Fibroblast of skin of right quadriceps (primary cell): Measurements from ENCODE around the gene ANKRD35.
"Not testable (repeated sequence)": the region's sequence is repeated elsewhere in the genome, so short reads cannot be mapped to it uniquely, and the experiment has no call there.

Experiments
- DNase-seq: peaks from one replicate; pipeline ENCODE4 v3.0.0-alpha.2; 2013

Gene ANKRD35, protein sequence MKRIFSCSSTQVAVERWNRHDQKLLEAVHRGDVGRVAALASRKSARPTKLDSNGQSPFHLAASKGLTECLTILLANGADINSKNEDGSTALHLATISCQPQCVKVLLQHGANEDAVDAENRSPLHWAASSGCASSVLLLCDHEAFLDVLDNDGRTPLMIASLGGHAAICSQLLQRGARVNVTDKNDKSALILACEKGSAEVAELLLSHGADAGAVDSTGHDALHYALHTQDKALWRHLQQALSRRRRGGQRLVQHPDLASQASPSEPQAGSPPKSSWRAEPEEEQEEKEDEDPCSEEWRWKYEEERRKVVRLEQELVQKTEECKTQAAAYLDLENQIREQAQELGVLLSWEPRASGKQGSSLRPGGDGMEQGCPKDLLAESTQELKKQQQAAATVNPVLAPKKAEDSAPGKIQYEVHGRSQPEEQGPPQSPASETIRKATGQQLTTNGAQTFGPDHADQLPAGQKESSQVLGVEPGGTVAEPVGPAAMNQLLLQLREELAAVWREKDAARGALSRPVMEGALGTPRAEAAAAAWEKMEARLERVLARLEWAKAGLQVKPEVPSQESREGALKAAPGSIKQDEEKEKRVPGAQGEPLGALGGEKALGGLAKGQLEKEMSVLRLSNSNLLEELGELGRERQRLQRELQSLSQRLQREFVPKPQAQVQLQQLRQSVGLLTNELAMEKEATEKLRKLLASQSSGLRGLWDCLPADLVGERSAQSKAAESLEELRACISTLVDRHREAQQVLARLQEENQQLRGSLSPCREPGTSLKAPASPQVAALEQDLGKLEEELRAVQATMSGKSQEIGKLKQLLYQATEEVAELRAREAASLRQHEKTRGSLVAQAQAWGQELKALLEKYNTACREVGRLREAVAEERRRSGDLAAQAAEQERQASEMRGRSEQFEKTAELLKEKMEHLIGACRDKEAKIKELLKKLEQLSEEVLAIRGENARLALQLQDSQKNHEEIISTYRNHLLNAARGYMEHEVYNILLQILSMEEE

DNA sequence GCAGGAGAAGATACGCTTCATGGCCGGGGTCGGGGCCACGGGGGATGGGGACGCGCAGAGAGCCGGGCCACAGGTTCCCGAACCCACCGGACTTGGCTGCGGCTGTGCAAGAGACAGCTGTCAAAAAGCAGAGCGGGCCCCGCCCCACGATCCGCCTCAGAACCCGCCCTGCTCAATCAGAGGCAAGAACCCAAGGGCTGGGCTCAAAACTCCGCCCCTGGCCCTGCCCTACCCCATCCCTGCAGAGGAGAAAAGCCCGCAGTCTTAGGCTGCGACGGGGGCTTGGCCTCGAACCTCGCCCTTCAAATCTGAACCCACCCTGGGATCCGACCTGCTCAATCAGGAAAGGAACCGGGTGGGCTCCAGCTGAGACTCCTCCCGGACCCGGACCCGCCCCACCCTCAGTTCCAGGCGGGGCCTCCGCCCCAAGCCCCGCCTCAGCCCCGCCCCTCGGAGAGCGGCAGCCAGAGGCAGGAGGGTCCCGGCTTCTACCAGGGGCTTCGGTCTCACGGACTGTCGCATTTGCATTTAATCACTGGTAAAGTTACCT lies at the start of gene ANKRD35:
TSS of gene ANKRD35 (minus strand) at position 129 of the 550 bp plus-strand sequence. CDS start at position 21, 108 bp downstream.
- DNase-seq = peak; percentile 48

DNA sequence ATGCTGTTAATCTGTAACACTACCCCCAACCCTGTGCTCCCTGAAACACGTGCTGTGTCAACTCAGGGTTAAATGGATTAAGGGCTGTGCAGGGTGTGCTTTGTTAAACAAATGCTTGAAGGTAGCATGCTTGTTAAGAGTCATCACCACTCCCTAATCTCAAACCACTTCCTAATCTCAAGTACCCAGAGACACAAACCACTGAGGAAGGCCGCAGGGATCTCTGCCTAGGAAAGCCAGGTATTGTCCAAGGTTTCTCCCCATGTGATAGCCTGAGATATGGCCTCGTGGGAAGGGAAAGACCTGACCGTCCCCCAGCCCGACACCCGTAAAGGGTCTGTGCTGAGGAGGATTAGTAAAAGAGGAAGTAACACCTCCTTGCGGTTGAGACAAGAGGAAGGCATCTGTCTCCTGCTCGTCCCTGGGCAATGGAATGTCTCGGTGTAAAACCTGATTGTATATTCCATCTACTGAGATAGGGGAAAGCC lies 46.9 kb upstream of the ANKRD35 start:
- not testable (repeated sequence) for DNase-seq

DNA sequence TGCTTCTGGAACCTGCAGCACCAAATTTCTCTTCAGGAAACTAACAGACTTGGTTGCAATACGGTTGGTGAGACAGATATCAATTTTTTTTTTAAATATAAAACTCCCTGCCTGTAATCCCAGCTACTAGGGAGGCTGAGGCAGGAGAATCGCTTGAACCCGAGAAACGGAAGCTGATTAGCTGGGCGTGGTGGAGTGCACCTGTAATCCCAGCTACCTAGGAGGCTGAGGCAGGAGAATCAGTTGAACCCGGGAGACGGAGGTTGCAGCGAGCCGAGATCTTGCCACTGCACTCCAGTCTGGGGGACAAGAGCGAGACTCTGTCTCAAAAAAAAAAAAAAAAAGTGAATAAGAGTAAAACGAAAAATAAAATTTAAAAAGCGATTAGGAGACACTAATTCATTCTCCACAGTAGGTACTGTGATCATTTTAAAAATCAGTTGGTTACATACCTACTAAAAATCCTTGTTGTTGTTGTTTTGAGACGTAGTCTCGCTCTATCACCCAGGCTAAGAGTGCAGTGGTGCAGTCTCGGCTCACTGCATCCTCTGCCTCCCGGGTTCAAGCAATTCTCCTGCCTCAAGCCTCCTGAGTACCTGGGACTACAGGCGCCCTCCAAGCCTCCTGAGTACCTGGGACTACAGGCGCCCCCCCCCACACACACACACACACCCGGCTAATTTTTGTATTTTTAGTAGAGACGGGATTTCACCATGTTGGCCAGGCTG lies 42.4 kb upstream of the ANKRD35 start:
- no peak for DNase-seq

DNA sequence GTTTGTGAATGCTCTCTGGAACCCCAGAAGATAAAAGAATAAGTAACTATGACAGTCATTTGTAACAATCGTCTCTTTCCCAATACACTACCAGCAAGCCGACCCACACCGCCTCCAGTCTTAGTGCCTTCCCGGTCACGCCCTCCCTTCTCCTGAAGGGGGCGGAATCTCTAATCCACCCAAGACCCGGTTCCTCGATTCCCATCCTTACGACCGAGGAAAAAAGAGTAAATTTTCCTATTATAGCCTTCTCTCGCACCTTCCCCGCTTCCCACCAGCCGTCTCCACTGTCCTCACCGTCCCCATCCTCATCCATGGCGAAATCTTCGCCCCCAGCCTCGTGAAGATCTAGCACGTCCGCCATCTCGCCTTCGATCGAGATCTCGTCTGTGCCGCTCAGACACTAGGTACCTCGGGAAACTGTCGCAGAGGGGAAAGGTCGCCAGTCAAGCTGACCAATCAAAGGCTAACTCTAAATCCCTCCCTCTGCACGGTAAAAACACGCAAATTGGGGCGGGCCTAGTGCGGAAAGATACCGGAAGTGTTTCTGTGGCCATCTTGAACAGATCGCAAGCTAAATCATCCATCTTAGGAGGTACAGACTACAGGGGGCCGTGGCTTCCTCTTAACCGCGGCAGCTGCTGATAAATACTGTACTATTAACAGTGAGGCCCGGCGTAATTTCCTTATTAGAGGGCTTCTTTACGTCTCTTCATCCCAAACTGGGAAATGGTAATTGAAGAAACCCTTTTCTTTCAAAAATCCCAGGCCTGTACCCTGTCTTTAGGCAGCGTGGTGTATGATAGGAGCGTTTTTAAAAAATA lies 41.6 kb upstream of the ANKRD35 start, which contains the start of gene RBM8A:
TSS of gene RBM8A (minus strand) at position 422 of the 824 bp plus-strand sequence. CDS start at position 364, 58 bp downstream.
- peak; percentile 99 for DNase-seq

DNA sequence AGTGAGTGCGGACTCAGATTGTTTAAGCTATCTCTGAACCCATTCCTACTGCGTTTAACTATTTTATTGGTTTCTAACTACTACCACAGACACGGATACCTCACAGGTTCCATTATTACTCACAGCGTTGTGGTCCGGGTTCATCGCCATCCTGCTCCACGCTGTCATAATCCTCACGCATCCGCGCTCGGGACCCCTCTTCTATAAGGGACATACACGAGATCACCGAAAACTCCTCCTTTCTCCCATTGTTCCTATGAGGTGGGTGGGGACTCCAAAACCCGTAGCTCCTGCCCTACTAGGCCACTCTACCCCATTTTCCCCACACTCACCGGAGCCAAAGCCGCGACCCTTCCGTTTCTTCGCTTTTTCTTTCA lies 41.0 kb upstream of the ANKRD35 start:
- no peak for DNase-seq

DNA sequence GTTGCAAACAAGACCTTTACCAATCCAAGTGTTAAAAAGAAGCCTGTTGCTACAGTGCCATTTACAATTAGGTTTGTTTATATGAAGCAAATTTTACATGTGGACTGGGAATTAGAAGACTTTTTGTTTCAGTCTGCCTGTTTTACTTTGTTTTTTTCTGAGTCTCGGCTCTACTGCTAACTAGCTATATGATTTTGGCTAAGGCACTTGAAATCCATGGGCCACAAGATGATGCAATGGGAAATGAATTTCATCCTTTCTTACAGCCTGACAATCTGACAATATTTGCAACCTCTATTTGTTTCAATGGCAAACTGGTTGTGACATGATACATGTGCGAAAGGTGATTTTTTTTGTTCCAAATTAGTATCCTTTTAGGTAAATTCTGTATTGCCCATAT lies 36.6 kb upstream of the ANKRD35 start:
- no peak for DNase-seq

DNA sequence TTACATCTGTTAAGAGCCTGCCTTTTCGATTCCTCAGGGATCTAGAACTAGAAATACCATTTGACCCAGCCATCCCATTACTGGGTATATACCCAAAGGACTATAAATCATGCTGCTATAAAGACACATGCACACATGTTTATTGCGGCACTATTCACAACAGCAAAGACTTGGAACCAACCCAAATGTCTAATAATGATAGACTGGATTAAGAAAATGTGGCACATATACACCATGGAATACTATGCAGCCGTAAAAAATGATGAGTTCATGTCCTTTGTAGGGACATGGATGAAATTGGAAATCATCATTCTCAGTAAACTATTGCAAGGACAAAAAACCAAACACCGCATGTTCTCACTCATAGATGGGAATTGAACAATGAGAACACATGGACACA lies 34.6 kb upstream of the ANKRD35 start:
- not testable (repeated sequence) for DNase-seq

DNA sequence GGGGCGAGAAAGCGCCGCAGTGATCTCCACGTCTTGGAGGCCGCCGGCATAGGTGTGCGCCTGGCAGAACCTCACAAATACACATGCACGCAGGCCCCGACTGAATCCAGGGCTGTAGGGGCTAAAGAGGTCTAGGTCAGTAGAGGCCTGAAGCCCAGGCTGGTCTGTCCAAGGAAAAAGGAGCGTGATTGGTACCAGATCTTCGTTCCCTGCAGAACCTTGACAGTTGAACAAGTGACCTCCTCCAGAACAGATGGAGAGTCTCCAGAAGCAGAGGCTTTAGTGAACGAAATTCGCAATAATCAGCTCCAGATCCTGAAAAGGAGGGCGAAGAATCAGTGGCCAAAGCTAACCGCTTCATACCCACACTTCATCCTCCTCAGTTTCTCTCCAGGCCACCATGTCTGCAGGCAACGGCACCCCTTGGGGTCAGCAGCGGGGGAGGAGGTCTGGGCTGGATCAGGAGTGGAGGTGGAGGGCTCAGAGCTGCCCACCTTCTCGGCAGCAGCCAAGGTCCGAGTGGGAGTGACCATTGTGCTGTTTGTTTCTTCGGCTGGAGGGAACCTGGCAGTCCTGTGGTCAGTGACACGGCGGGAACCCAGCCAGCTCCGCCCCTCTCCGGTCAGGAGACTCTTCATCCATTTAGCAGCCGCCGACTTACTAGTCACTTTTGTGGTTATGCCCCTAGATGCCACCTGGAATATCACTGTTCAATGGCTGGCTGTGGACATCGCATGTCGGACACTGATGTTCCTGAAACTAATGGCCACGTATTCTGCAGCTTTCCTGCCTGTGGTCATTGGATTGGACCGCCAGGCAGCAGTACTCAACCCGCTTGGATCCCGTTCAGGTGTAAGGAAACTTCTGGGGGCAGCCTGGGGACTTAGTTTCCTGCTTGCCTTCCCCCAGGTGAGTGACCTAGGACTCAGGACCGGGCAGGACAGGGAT lies 33.6 kb upstream of the ANKRD35 start:
- DNase-seq = no peak

DNA sequence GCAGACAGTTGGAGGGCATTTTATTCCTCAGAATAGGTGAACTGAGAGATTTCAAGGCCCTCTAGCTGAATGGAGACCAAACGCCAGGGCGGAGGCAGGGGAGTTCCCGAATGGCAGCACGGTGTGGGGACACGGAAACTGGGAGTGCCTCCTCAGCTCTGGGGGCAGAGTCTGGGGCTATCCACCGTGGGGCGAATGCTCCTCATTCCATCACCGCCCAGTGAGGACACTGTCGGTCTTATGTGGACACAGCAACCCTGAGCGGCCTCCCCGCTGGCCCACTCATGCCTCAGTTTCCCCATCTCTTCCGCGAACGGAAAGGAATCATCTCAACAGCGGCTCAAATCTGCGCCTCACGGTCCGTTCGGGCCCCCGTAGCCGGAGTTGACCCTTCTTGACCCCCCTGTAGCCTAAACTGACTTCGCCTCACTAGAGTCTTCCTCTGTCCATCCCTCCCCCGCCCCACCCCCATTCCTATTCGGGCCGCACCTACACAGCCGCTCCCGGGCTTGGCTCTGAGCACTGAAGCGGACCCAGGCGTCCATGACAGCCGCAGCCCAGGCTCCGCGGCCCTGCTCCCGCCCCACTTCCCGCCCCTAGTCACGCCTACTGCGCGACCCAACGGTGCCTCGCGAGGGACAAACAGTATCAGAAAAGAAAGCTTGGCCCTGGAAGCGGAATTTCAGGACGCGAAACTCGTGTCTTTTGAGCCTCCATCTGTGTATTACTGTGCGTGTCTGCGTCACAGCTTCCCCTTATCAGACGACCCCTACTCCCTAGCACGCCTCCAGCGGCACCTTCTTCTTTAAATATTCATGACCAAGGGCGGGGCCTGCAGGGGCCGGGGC lies 32.7 kb upstream of the ANKRD35 start, which contains the start of gene PEX11B:
TSS of gene PEX11B (minus strand) at position 574 of the 848 bp plus-strand sequence. CDS start at position 545, 29 bp downstream.
- peak; percentile 88 for DNase-seq

DNA sequence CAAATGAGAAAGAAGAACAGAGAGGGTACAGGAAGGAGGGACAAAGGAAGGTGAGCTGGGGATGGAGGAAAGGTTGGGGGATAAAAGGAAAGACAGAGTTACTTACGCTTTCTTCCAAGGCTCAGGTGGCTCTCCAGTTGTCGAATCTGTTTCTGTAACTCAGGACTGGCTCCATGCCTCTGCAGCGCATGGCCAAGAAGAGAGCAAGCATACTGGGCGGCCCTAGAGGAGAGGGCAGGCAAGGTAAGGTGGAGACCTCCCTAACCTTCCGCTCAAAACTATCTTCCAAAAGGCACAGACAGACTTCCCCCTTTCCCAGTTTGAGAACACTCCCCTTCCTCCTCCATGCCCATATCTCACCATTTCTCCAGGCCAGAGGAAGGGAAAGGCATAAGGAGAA lies 31.9 kb upstream of the ANKRD35 start:
- no peak for DNase-seq

DNA sequence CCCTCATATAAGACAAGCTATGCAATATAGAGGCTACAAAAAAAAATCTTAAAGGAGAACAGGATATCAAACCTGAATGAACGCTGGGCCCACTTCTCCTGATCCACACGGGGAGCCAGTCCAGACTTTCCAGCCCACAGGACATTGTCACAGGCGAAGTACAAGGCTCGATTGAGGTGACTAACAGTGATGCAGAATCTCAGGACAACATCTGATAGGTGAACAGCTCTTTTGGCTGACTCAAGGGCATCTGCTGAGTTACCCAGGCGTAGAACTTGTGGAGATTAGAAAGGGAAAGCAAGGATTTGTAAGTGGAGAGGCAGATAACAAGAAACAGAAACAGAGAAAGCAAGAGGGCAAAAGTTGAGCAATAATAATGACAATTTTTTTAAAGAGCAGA lies 31.1 kb upstream of the ANKRD35 start:
- no peak for DNase-seq

DNA sequence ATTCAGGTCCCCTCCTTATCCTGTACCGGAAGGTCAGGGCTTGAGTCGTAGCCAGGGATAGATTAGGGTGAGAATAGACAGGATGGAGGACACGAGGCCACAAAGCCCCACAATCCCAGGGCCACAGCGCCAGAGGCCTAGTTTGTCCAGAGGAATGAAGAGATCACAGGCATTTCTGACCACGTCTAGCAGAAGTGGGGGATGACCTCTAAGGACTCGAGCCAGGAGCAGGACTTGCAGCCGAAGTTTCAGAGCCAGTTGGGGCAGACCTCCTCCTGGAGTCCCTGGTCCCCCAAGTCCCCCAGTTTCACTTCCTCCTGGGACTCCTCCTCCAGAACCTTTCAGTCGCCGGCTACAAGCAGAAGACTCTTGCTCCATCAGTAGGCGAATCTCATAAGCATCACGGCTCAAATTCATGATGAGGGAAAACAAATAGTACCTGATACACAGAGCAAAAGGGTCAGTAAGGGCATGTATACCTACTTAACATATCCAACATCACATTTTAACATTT lies 26.5 kb upstream of the ANKRD35 start:
- no peak for DNase-seq

DNA sequence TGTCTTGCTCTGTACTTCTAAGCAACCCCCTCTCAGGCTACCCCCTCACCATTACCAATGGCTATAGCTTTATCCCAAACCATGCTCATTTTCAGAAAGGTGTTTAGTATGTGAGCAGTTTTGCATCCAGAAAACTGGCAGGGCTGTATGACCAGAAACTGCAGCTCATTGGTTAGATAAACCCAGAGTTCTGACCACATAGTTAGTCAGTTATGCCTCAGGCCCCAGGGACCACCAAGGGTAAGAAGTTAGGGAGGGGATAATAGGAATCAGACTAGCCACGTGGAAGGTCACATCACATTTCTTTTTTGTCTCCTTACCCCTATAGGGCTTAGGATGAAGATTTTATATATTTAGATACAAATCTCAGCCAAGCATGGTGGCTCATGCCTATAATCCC lies 23.0 kb upstream of the ANKRD35 start:
- DNase-seq = peak; percentile 79

DNA sequence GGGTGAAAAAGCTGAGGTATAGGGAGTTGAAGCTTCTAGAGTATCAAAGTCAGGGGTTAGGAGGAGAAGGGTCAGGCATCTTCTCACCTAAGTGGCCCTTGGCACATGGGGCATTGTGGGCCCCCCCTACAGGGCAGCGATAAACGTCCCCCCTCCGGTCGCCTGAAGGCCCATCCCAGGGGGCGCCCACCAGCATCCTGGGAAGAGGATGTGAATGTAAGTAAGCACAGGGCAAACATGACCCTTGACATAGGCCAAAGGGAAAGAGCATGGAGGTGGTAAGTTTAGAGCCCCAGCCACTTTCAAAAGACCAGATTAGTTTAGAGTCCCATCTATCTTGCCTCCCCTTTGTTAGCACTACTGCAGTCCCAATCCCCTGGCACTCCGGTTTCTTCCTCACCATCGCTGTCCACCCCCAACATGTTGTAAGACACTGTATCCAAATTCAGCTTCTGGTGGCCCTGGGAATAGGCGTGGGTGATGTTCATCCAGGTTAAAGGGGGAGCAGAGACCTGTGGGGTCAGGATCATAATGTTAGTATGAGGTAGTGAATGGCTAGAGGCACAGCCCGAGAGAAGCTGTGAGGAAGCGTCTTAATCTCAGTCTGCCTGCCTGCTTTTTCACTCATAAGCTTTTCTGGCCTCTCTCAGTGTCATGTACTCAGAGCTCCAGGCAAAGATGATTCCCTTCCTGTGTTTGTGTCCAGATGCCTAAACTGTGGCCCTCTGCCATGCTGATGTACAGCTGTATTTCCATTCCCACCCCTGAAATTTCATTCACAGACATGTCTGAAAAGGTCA lies 21.5 kb upstream of the ANKRD35 start:
- no peak for DNase-seq

DNA sequence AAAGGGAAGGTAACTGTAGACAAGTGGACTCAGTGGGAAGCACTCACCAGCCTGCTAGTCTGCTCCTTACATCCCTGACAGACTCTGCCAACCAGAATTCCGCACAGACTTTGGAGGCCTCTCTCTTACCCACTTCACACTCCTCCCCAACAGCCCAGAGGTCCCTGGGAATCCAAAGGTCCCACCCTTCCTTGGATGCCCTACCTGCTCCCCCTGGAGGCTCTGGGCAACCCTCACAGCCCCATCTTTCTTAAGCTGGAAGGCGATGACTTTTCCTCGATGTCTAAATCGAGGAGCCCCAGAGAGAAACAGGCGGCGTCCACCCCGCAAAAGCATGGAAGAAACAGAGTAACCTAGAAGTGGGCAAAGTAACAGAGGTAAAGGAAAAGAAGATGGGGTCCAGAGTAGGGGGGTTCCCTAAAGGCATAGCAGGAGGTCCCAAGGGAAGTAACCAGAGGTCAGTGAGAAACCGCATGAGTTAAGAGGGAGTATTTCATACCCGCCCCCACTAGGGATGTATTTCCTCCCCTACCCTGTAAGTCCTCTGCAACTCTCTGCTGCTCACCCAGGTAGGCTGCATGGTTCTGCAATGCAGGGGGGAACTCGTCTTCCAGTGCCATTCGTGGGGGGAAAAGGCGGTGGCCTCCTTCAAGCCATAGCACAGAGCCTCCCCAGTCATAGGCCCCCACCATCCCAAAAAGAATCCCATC lies 15.8 kb upstream of the ANKRD35 start:
- no peak for DNase-seq

DNA sequence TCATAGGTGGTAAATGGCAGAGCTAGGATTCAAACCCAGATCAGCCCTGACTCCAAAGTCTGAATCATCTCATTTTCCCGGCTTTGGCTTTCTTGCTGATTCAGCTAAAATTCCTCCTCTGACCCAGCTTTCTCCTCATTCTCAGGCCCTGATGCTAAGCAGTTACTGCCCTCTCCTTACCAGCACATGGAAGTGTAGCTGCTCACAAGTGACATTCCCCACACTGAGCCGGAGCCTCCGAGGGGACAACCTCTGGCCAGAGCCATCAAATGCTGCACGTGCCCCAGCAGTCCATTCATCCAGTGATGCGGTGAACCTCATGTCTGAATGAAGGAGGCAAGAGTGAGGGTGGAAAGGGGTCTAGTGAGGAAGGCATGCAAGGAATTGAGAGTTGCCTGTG lies 13.1 kb upstream of the ANKRD35 start:
- DNase-seq = no peak

DNA sequence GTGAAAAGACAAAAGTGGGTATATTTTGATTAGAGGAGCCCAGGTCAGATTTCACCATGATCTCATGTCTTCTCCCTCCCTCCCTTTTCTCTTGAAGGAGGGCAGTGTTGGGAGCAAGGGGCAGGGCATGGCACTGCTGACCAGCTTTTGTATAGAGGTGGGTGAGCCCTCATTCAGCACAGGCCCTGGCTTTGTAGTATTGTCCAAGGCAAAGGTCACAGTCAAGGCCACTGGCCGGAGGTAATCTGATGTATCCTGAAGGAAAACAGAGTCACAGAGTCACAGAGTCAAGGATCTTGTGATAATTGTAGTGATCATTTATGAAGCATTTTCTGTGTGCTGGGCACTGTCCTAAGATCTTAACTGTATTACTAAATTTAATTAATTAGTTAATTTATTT lies 12.3 kb upstream of the ANKRD35 start:
- no peak for DNase-seq
